Activated CD4-positive, alpha-beta memory T cell treated with anti-CD3 and anti-CD28 coated beads, Interleukin-2, amount 10 ng/mL, durations not matched to agents 7 days and 5 days (primary cell): ENCODE measurements around the gene COL28A1. TPM values are rescaled to one million over a fixed set of nuclear protein-coding genes. Genes with fewer than 3 reads are reported as not detected.

Source experiments
- CTCF ChIA-PET: fragments of 350-600 bp; sonication (Branson Sonifier 250); formaldehyde crosslinking; loops from one replicate; lab custom pipeline; 2021; ENCODE audit warnings: antibody characterized with exemption, inconsistent platforms; lab: Charles Lee
- POLR2A ChIA-PET: fragments of 350-600 bp; sonication (Branson Sonifier 250); formaldehyde crosslinking; loops from one replicate; lab custom pipeline; 2021; ENCODE audit warnings: antibody characterized with exemption; lab: Charles Lee
- DNase-seq: peaks from one replicate; pipeline ENCODE4 v3.0.0-alpha.2; 2020
- H3K27ac Mint-ChIP-seq: one replicate; pipeline ENCODE4 v1.8.0; 2021; ENCODE audit warnings: mild to moderate bottlenecking, mixed read lengths
- H3K27me3 Mint-ChIP-seq: one replicate; pipeline ENCODE4 v1.8.0; 2021; ENCODE audit warnings: mixed read lengths
- H3K36me3 Mint-ChIP-seq: one replicate; pipeline ENCODE4 v1.8.0; 2021; ENCODE audit warnings: low read depth, mixed read lengths
- H3K4me1 Mint-ChIP-seq: one replicate; pipeline ENCODE4 v1.8.0; 2021; ENCODE audit warnings: mixed read lengths
- H3K4me3 Mint-ChIP-seq: one replicate; pipeline ENCODE4 v1.8.0; 2021; ENCODE audit warnings: mild to moderate bottlenecking, mixed read lengths
- H3K9me3 Mint-ChIP-seq: one replicate; pipeline ENCODE4 v1.8.0; 2021; ENCODE audit warnings: mixed read lengths
- total RNA-seq, 2 experiments: library from RNA; stranded (reverse); gene quantifications; one replicate each; pipeline ENCODE4 v1.2.3, GENCODE V29; 2021

Gene COL28A1
- total RNA-seq, 2 experiments from 2014 or later = not detected

DNA sequence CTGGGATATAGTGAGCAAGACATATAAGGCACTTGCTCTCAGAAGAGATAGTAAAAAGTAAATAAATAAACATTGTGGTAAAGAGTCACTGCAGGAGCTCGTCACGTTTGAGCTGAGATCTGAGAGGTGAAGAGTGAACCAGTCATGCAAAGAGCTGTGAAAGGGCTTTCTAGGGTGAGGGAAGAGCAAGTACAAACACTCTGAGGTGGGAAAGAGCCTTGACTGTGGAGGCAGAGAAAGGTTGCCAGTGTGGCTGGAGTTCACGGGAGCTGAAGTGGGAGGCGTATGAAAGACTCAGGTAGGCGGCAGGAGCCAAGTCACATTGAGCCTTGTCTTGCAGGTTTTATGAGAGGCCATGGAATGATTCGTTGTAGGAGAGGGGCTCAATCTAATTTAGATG, 212.3 kb downstream of the COL28A1 start:
- H3K36me3 Mint-ChIP-seq = no peaks in the 10 kb centered on the region
- H3K27ac Mint-ChIP-seq = no peak overlapping the region
- peaks cover 2% of the 10 kb centered on the region for H3K9me3 Mint-ChIP-seq
- CTCF ChIA-PET = no interaction called here
- H3K27me3 Mint-ChIP-seq = peaks cover 5% of the 10 kb centered on the region
- DNase-seq = no peak
- no peak overlapping the region for H3K4me3 Mint-ChIP-seq
- POLR2A ChIA-PET = no interaction called here
- H3K4me1 Mint-ChIP-seq = no peaks in the 10 kb centered on the region

DNA sequence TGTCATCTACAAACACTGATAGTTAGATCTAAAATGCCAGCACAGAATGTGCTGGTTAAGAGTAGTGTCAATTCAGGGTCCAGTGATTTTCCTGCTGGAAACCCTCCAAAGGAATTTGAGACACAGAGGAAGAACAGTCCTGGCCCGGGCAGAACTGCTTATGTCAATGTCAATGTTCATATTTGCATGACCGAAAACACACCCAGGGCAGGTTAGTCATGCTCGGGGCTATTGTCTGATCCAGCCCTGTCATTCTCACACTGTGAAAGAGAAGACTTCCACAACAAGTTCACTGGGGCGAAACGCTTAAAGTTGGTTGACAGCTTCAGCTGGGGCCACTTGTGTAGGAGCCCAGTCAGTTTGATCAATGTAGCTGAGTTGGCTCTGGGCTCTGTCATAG, 214.0 kb downstream of the COL28A1 start:
- CTCF ChIA-PET = no interaction called here

DNA sequence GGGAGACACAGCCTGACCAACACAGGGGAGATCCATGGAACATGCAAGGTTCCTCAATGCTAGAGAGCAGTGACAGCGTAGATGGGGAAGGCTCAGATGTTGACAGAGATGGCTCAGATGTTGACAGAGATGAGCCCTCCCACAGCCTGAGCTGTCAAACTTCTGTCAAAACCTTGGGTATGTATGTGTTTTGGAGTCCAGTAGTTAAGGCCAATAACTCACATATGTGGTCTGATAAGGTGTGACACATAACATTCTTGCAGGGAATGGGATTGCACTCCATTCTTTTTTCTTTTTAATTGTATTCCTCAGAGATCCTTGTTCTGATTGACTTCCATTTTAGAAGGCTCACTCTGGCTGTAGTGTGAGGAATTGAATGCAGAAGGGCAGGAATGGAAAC, 217.1 kb downstream of the COL28A1 start:
- Mint-ChIP-seq H3K9me3 (no peaks in the 10 kb centered on the region), H3K4me3 (no peak overlapping the region), H3K4me1 (no peaks in the 10 kb centered on the region), H3K36me3 (no peaks in the 10 kb centered on the region), H3K27me3 (peaks cover 2% of the 10 kb centered on the region), H3K27ac (no peak overlapping the region)
- POLR2A ChIA-PET = no interaction called here
- CTCF ChIA-PET = no interaction called here
- no peak for DNase-seq

More for the DNA sequence above, 214.0 kb downstream of the COL28A1 start:
- Mint-ChIP-seq H3K36me3 (no peaks in the 10 kb centered on the region), H3K4me1 (no peaks in the 10 kb centered on the region), H3K9me3 (peaks cover 2% of the 10 kb centered on the region), H3K27me3 (peaks cover 2% of the 10 kb centered on the region), H3K4me3 (no peak overlapping the region), H3K27ac (no peak overlapping the region)
- DNase-seq = no peak
- POLR2A ChIA-PET = no interaction called here

DNA sequence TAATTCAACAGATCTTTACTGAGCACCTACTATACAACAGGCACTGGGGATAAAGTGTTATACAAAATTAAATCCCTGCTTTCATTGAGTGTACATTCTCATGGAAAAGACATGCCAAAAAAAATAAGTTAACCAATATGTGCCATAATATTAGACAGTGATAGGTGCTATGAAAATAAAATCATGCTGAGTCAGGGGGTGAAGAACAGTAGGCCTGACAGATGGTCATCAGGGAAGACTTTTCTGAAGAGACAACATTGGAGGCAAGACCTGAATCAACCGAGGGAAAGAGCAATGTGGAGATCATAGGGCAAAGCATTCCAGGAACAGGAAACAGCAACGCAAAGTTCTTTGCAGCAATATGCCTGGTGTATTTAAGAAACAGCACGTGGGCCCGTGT, 217.8 kb downstream of the COL28A1 start:
- ChIA-PET POLR2A (no interaction called here), CTCF (no interaction called here)
- DNase-seq = no peak
- peaks cover 2% of the 10 kb centered on the region for H3K27me3 Mint-ChIP-seq
- no peaks in the 10 kb centered on the region for H3K36me3 Mint-ChIP-seq
- H3K27ac Mint-ChIP-seq = no peak overlapping the region
- H3K9me3 Mint-ChIP-seq = no peaks in the 10 kb centered on the region
- H3K4me1 Mint-ChIP-seq = no peaks in the 10 kb centered on the region
- no peak overlapping the region for H3K4me3 Mint-ChIP-seq

DNA sequence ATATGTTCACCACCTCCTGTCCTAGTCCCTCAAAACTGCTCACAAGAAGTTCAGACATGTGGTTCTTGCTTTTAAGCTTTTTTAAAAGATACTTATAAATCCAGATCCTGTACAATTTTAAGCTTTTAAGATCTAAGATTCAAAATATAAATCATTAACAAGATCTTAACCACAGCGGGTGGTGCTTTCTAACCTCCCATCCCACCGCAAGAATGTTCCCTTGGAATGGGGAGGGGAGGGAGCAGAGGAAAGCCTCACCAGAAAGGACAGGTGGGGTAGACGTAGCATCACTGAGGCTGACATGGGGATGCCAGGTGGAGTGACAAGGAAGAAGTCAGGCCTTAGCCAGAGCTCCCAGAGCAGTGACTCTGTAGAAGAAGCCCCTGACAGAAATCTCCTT, 219.8 kb downstream of the COL28A1 start:
- Mint-ChIP-seq H3K4me3 (no peak overlapping the region), H3K9me3 (no peaks in the 10 kb centered on the region)
- POLR2A ChIA-PET = no interaction called here

DNA sequence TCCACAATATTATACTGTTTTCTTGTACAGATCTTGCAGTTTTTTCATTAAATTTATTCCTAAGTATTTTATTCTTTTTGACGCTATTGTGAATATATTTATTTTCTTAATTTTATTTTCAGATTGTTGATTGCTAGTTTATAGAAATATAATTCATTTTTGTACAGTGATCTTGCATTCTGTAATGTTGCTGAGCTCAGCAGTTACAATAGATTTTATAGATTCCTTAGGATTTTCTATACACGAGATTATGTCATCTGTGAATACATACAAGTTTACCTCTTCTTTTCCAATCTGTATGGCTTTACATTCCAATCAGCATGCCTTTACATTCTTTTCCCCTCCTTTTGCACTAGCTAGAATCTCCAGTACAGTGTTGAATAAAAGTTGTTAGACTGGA, 223.3 kb downstream of the COL28A1 start:
- Mint-ChIP-seq H3K36me3 (no peaks in the 10 kb centered on the region), H3K4me1 (no peaks in the 10 kb centered on the region), H3K9me3 (no peaks in the 10 kb centered on the region), H3K27ac (no peak overlapping the region), H3K27me3 (peaks cover 3% of the 10 kb centered on the region), H3K4me3 (no peak overlapping the region)
- POLR2A ChIA-PET = no interaction called here
- no peak for DNase-seq
- CTCF ChIA-PET = no interaction called here

More for the DNA sequence above, 219.8 kb downstream of the COL28A1 start:
- CTCF ChIA-PET = no interaction called here
- Mint-ChIP-seq H3K36me3 (no peaks in the 10 kb centered on the region), H3K27ac (no peak overlapping the region), H3K4me1 (no peaks in the 10 kb centered on the region), H3K27me3 (no peaks in the 10 kb centered on the region)
- no peak for DNase-seq

DNA sequence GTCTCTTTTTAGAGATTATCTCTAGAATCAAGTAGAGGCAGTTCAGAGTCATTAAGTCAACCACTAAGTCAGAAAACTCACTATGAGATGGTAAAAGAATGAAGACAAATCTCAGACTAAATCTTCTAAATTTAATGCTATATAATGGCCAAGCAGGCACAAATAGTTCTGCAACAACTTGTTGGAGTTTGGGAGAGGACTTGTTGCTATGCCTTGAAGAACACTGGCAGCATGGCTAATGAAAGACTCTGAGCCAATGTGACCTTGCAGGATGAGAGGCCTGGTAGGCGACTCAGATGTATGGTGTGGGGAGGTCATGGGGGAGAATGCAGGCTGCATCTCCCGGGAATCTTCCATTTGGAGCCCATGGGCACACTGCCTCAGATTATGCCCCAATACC, 224.7 kb downstream of the COL28A1 start:
- Mint-ChIP-seq H3K27me3 (peaks cover 3% of the 10 kb centered on the region), H3K27ac (no peak overlapping the region), H3K4me1 (no peaks in the 10 kb centered on the region), H3K9me3 (no peaks in the 10 kb centered on the region), H3K36me3 (no peaks in the 10 kb centered on the region), H3K4me3 (no peak overlapping the region)
- no peak for DNase-seq
- POLR2A ChIA-PET = no interaction called here
- CTCF ChIA-PET = no interaction called here

DNA sequence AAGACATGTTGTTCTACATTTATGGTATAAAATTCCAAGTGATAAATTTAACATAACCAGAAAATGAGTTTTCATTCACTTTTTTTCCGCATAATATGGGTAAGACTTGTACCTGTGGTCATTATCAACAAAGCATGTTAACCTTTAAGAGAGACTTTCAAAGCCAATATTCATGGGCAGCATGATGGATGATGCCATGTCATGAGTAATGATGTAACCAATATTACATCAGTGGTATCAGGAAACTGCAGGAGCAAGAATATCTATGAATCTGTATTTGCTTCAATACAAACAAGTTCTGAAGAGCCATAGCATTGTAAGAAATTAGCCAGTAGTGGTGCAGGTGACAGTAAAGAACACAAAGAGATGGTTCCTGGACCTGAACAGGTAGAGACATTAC, 226.5 kb downstream of the COL28A1 start:
- Mint-ChIP-seq H3K27me3 (peaks cover 3% of the 10 kb centered on the region), H3K4me3 (no peak overlapping the region), H3K4me1 (no peaks in the 10 kb centered on the region), H3K27ac (no peak overlapping the region), H3K36me3 (no peaks in the 10 kb centered on the region), H3K9me3 (no peaks in the 10 kb centered on the region)
- no peak for DNase-seq
- POLR2A ChIA-PET = no interaction called here
- CTCF ChIA-PET = no interaction called here

Other genes starting within 250 kb of the COL28A1 start
- 10 to 100 TPM; 22.8 to 24.6 TPM for gene MIOS, start 31.0 kb upstream of the COL28A1 start, total RNA-seq
- gene UMAD1, start 104.9 kb upstream of the COL28A1 start, total RNA-seq = 10 to 100 TPM; 16.1 to 16.7 TPM
- 100 to 1,000 TPM; 118 to 120 TPM for gene RPA3, start 182.7 kb upstream of the COL28A1 start, total RNA-seq